ENCODE data around the gene RHNO1.
A peak's percentile ranks its signal among the peaks of the same experiment; 100 is the strongest.

RHNO1 gene

DNA sequence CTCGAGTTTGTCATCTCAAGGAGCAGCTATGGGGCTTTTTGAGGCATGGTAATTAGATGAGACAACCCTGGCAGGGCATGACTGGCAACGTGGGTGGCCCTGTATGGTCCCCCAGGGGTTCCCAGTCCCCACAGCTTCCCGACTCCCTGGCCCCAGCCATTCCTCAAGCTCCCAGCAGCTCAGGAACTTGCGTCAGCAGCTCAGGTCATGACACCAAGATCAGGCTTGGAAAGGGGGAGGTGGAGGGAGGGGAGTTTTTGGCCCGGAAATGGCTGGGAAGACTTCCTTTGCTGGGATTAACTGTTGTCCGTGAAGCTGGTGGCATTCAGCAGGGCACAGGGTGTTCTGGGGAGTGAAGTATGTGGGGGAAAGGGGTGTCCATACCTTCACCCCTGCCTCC is 31.7 kb upstream of the RHNO1 start:
- Histone ChIP-seq H3K4me2 (ENCODE audit: insufficient read depth, low read length, poor library complexity, severe bottlenecking) (no peak overlapping the region), H4K91ac (ENCODE audit: low read depth, low read length, poor library complexity) (no peak overlapping the region), H3K14ac (ENCODE audit: low read length) (no peak overlapping the region), H3K4ac (ENCODE audit: low read length) (no peak overlapping the region), H3K4me3 (ENCODE audit: low read length in 2 of 2) (no peak overlapping the region), H2AK5ac (ENCODE audit: low read depth, low read length) (peak overlapping the region; percentile 17), H3K9ac (ENCODE audit: low read depth, low read length, poor library complexity) (no peak overlapping the region), H3K36me3 (replicated peaks in 1 of 2; ENCODE audit: control insufficient read depth in 2 of 2, insufficient read depth in 2 of 2, low read length in 2 of 2) (no peaks in the 10 kb centered on the region), H3K9me3 (replicated peaks in 1 of 2; ENCODE audit: control insufficient read depth in 2 of 2, insufficient read depth in 1 of 2, low read depth in 1 of 2, low read length in 2 of 2) (no peaks in the 10 kb centered on the region), H3K27me3 (ENCODE audit: control insufficient read depth in 3 of 3, insufficient read depth in 3 of 3, low read depth in 1 of 3, low read length in 3 of 3) (no peaks in the 10 kb centered on the region), H3K79me1 (ENCODE audit: low read depth, low read length) (no peaks in the 10 kb centered on the region), H2AFZ (ENCODE audit: low read length) (peak overlapping the region; percentile 81), H2BK12ac (ENCODE audit: low read length) (peak overlapping the region; percentile 69), H3K4me1 (ENCODE audit: control insufficient read depth in 2 of 2, insufficient read depth in 1 of 2, low read depth in 1 of 2, low read length in 2 of 2) (peaks cover 32 to 33% of the 10 kb centered on the region in 2 donors), H3K23ac (ENCODE audit: low read depth, low read length, poor library complexity) (no peak overlapping the region), H4K8ac (ENCODE audit: low read depth, low read length) (no peak overlapping the region), H3K27ac (replicated peaks; ENCODE audit: low read length) (no peak overlapping the region), H3K18ac (ENCODE audit: low read length) (peak overlapping the region; percentile 5), H2BK5ac (ENCODE audit: low read length) (no peak overlapping the region), H2BK120ac (ENCODE audit: low read depth, low read length) (no peak overlapping the region), H2BK15ac (ENCODE audit: low read length) (no peak overlapping the region)
- no CpG with 5 or more reads among the region's 6 CpGs for WGBS, 2 donors (ENCODE audit: extremely low coverage in 2 of 2, insufficient read length in 2 of 2, insufficient replicate concordance in 1 of 2)
- no peak for DNase-seq (ENCODE audit: low spot score)

GRCh38 chr12:2851931-2852330 is 25.1 kb upstream of the RHNO1 start:
- no peak for DNase-seq (ENCODE audit: low spot score)
- no CpG with 5 or more reads among the region's 3 CpGs for WGBS, 2 donors (ENCODE audit: extremely low coverage in 2 of 2, insufficient read length in 2 of 2, insufficient replicate concordance in 1 of 2)

DNA sequence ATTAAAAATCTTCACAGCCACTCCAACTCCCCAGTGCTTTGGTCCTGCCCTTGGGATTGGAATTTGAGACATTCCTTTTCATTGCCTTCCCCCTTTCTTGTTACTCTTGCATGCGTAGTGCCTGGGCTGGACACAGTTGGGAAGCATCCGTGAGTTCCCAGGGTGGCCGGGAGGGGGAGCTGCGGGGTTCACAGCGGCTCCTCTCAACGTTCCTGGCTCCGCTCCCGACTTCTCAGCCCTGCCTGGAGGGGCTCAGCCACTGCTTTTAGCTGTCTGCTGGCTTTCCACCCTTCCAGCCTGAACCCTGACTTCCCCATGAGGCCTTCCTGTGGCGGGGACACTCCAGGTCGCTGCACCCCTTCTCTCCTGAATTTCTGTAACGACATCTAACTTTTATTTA is 23.4 kb upstream of the RHNO1 start:
- H3K18ac ChIP-seq (ENCODE audit: low read length) = no peak overlapping the region

More at GRCh38 chr12:2851931-2852330, 25.1 kb upstream of the RHNO1 start:
- H3K36me3 ChIP-seq (replicated peaks in 1 of 2; ENCODE audit: control insufficient read depth in 2 of 2, insufficient read depth in 2 of 2, low read length in 2 of 2) = no peaks in the 10 kb centered on the region
- no peak overlapping the region for H3K4me3 ChIP-seq (ENCODE audit: low read length in 2 of 2)
- no peaks in the 10 kb centered on the region for H3K9me3 ChIP-seq (replicated peaks in 1 of 2; ENCODE audit: control insufficient read depth in 2 of 2, insufficient read depth in 1 of 2, low read depth in 1 of 2, low read length in 2 of 2)
- H4K91ac ChIP-seq (ENCODE audit: low read depth, low read length, poor library complexity) = no peak overlapping the region
- H2AFZ ChIP-seq (ENCODE audit: low read length) = no peak overlapping the region
- no peak overlapping the region for H3K18ac ChIP-seq (ENCODE audit: low read length)
- H3K4me2 ChIP-seq (ENCODE audit: insufficient read depth, low read length, poor library complexity, severe bottlenecking) = no peak overlapping the region
- no peak overlapping the region for H2BK15ac ChIP-seq (ENCODE audit: low read length)
- no peak overlapping the region for H2BK5ac ChIP-seq (ENCODE audit: low read length)
- no peak overlapping the region for H4K8ac ChIP-seq (ENCODE audit: low read depth, low read length)
- H3K4me1 ChIP-seq (ENCODE audit: control insufficient read depth in 2 of 2, insufficient read depth in 1 of 2, low read depth in 1 of 2, low read length in 2 of 2) = peaks cover 22 to 23% of the 10 kb centered on the region in 2 donors
- no peaks in the 10 kb centered on the region for H3K27me3 ChIP-seq (ENCODE audit: control insufficient read depth in 3 of 3, insufficient read depth in 3 of 3, low read depth in 1 of 3, low read length in 3 of 3)
- no peak overlapping the region for H2AK5ac ChIP-seq (ENCODE audit: low read depth, low read length)
- H3K27ac ChIP-seq (replicated peaks; ENCODE audit: low read length) = no peak overlapping the region
- no peak overlapping the region for H2BK120ac ChIP-seq (ENCODE audit: low read depth, low read length)
- H3K4ac ChIP-seq (ENCODE audit: low read length) = no peak overlapping the region
- no peaks in the 10 kb centered on the region for H3K79me1 ChIP-seq (ENCODE audit: low read depth, low read length)
- no peak overlapping the region for H3K14ac ChIP-seq (ENCODE audit: low read length)
- no peak overlapping the region for H3K9ac ChIP-seq (ENCODE audit: low read depth, low read length, poor library complexity)
- no peak overlapping the region for H3K23ac ChIP-seq (ENCODE audit: low read depth, low read length, poor library complexity)
- no peak overlapping the region for H2BK12ac ChIP-seq (ENCODE audit: low read length)

GRCh38 chr12:2854669-2855453 is 22.2 kb upstream of the RHNO1 start:
- Histone ChIP-seq H3K9ac (ENCODE audit: low read depth, low read length, poor library complexity) (no peak overlapping the region), H3K4ac (ENCODE audit: low read length) (no peak overlapping the region), H4K91ac (ENCODE audit: low read depth, low read length, poor library complexity) (no peak overlapping the region), H3K27me3 (ENCODE audit: control insufficient read depth in 3 of 3, insufficient read depth in 3 of 3, low read depth in 1 of 3, low read length in 3 of 3) (no peaks in the 10 kb centered on the region), H2BK12ac (ENCODE audit: low read length) (no peak overlapping the region), H2BK120ac (ENCODE audit: low read depth, low read length) (no peak overlapping the region), H3K18ac (ENCODE audit: low read length) (peak overlapping the region; percentile 84), H2AK5ac (ENCODE audit: low read depth, low read length) (peak overlapping the region; percentile 3), H2BK5ac (ENCODE audit: low read length) (no peak overlapping the region), H3K27ac (replicated peaks; ENCODE audit: low read length) (no peak overlapping the region), H3K14ac (ENCODE audit: low read length) (no peak overlapping the region), H3K36me3 (replicated peaks in 1 of 2; ENCODE audit: control insufficient read depth in 2 of 2, insufficient read depth in 2 of 2, low read length in 2 of 2) (peaks cover 14 to 28% of the 10 kb centered on the region in 2 donors), H2AFZ (ENCODE audit: low read length) (no peak overlapping the region), H3K23ac (ENCODE audit: low read depth, low read length, poor library complexity) (no peak overlapping the region), H4K8ac (ENCODE audit: low read depth, low read length) (no peak overlapping the region), H2BK15ac (ENCODE audit: low read length) (peak overlapping the region; percentile 35), H3K4me3 (ENCODE audit: low read length in 2 of 2) (no peak overlapping the region), H3K4me1 (ENCODE audit: control insufficient read depth in 2 of 2, insufficient read depth in 1 of 2, low read depth in 1 of 2, low read length in 2 of 2) (peaks cover 8 to 12% of the 10 kb centered on the region in 2 donors), H3K9me3 (replicated peaks in 1 of 2; ENCODE audit: control insufficient read depth in 2 of 2, insufficient read depth in 1 of 2, low read depth in 1 of 2, low read length in 2 of 2) (no peaks in the 10 kb centered on the region), H3K4me2 (ENCODE audit: insufficient read depth, low read length, poor library complexity, severe bottlenecking) (no peak overlapping the region), H3K79me1 (ENCODE audit: low read depth, low read length) (no peaks in the 10 kb centered on the region)
- WGBS, 2 donors (ENCODE audit: extremely low coverage in 2 of 2, insufficient read length in 2 of 2, insufficient replicate concordance in 1 of 2) = no CpG with 5 or more reads among the region's 25 CpGs
- no peak for DNase-seq (ENCODE audit: low spot score)

More for the DNA sequence above, 23.4 kb upstream of the RHNO1 start:
- H4K91ac ChIP-seq (ENCODE audit: low read depth, low read length, poor library complexity) = no peak overlapping the region
- H2AK5ac ChIP-seq (ENCODE audit: low read depth, low read length) = no peak overlapping the region
- H3K14ac ChIP-seq (ENCODE audit: low read length) = no peak overlapping the region
- WGBS, 2 donors (ENCODE audit: extremely low coverage in 2 of 2, insufficient read length in 2 of 2, insufficient replicate concordance in 1 of 2) = no CpG with 5 or more reads among the region's 11 CpGs
- H3K23ac ChIP-seq (ENCODE audit: low read depth, low read length, poor library complexity) = no peak overlapping the region
- H2BK5ac ChIP-seq (ENCODE audit: low read length) = no peak overlapping the region
- no peak overlapping the region for H3K9ac ChIP-seq (ENCODE audit: low read depth, low read length, poor library complexity)
- no peak overlapping the region for H3K4me2 ChIP-seq (ENCODE audit: insufficient read depth, low read length, poor library complexity, severe bottlenecking)
- peak overlapping the region; percentile 57 for H2AFZ ChIP-seq (ENCODE audit: low read length)
- no peaks in the 10 kb centered on the region for H3K9me3 ChIP-seq (replicated peaks in 1 of 2; ENCODE audit: control insufficient read depth in 2 of 2, insufficient read depth in 1 of 2, low read depth in 1 of 2, low read length in 2 of 2)
- no peaks in the 10 kb centered on the region for H3K27me3 ChIP-seq (ENCODE audit: control insufficient read depth in 3 of 3, insufficient read depth in 3 of 3, low read depth in 1 of 3, low read length in 3 of 3)
- H4K8ac ChIP-seq (ENCODE audit: low read depth, low read length) = no peak overlapping the region
- DNase-seq (ENCODE audit: low spot score) = peak; percentile 80
- no peak overlapping the region for H3K27ac ChIP-seq (replicated peaks; ENCODE audit: low read length)
- no peak overlapping the region for H2BK120ac ChIP-seq (ENCODE audit: low read depth, low read length)
- no peaks in the 10 kb centered on the region for H3K79me1 ChIP-seq (ENCODE audit: low read depth, low read length)
- peaks cover 4 to 16% of the 10 kb centered on the region in 2 donors for H3K36me3 ChIP-seq (replicated peaks in 1 of 2; ENCODE audit: control insufficient read depth in 2 of 2, insufficient read depth in 2 of 2, low read length in 2 of 2)
- H2BK12ac ChIP-seq (ENCODE audit: low read length) = no peak overlapping the region
- no peak overlapping the region for H3K4me3 ChIP-seq (ENCODE audit: low read length in 2 of 2)
- H3K4me1 ChIP-seq (ENCODE audit: control insufficient read depth in 2 of 2, insufficient read depth in 1 of 2, low read depth in 1 of 2, low read length in 2 of 2) = peaks cover 20% of the 10 kb centered on the region in 2 donors
- H2BK15ac ChIP-seq (ENCODE audit: low read length) = no peak overlapping the region
- H3K4ac ChIP-seq (ENCODE audit: low read length) = no peak overlapping the region

Measured in neuronal stem cell (in vitro differentiated cells).